Measurements from ENCODE around the gene TKT. TPM values are rescaled to one million over a fixed set of nuclear protein-coding genes. Genes with fewer than 3 reads are reported as not detected.

Gene TKT
- total RNA-seq, 1 experiment from 2014 or later = 634 TPM

- Histone ChIP-seq H3K27ac (ENCODE audit: low read depth, low read length) (no peak overlapping the region), H4K20me1 (ENCODE audit: insufficient read depth) (no peaks in the 10 kb centered on the region), H3K9me3 (ENCODE audit: control insufficient read depth in 1 of 2, insufficient read depth in 1 of 2, low read depth in 1 of 2, low read length in 2 of 2) (no peaks in the 10 kb centered on the region), H3K27me3 (ENCODE audit: insufficient read depth, low read length) (no peaks in the 10 kb centered on the region), H3K9ac (ENCODE audit: low read length) (no peak overlapping the region), H3K4me1 (ENCODE audit: control insufficient read depth in 1 of 2, insufficient read depth in 2 of 2, low read length in 2 of 2) (no peaks in the 10 kb centered on the region), H3K4me3 (replicated peaks in 1 of 2; ENCODE audit: low read depth in 1 of 2, low read length in 2 of 2) (no peak overlapping the region), H2AFZ (ENCODE audit: low read depth, low read length, poor library complexity, severe bottlenecking) (no peak overlapping the region), H3K9me2 (ENCODE audit: insufficient read depth) (no peaks in the 10 kb centered on the region), H3K36me3 (ENCODE audit: control insufficient read depth in 1 of 2, insufficient read depth in 2 of 2, low read length in 2 of 2) (peaks cover 8 to 19% of the 10 kb centered on the region in 2 experiments), H3K4me2 (ENCODE audit: low read length) (no peak overlapping the region), H3K79me2 (ENCODE audit: insufficient read depth, low read length) (no peaks in the 10 kb centered on the region)
- RAD21 ChIA-PET (ENCODE audit: low non-redundant PET in 1 of 2, low total read pairs in 2 of 2, uncharacterized antibody in 2 of 2, unreplicated experiment in 2 of 2) = no interaction called here
- CTCF ChIA-PET = no interaction called here
- DNase-seq (ENCODE audit: low read depth, low spot score) (no peak), ATAC-seq (no peak)
- POLR2A ChIA-PET = no interaction called here
- BruUV-seq (replicated peaks) = no TSS peak
- no peak for TF ChIP-seq ZFX (IDR thresholded peaks at IDR 0.05)
- no peak for TF ChIP-seq ZBTB33 (IDR thresholded peaks at IDR 0.05; ENCODE audit: extremely low read depth, insufficient replicate concordance, low read length)
- TF ChIP-seq FOSL1 (IDR thresholded peaks at IDR 0.05; ENCODE audit: low read depth) = no peak
- no peak for TF ChIP-seq EZH2 (IDR thresholded peaks at IDR 0.05)
- TF ChIP-seq SP1 (IDR thresholded peaks at IDR 0.05; ENCODE audit: low read depth) = no peak
- no peak for TF ChIP-seq RAD21 (IDR thresholded peaks at IDR 0.05; ENCODE audit: low read depth)
- no peak for TF ChIP-seq SIN3A (IDR thresholded peaks at IDR 0.05; ENCODE audit: low read depth)
- TF ChIP-seq MAX (IDR thresholded peaks at IDR 0.05) = no peak
- TF ChIP-seq ATF3 (IDR thresholded peaks at IDR 0.05) = no peak
- TF ChIP-seq EZH2phosphoT487 (IDR thresholded peaks at IDR 0.05; ENCODE audit: borderline replicate concordance) = no peak
- TF ChIP-seq CTCF (IDR thresholded peaks at IDR 0.05 in 2 of 3, conservative IDR thresholded peaks at IDR 0.05 in 1 of 3; ENCODE audit: borderline replicate concordance in 1 of 3, insufficient read depth in 1 of 3, low read depth in 2 of 3, low read length in 2 of 3) = no peak
- no peak for TF ChIP-seq ELF1 (IDR thresholded peaks at IDR 0.05; ENCODE audit: borderline replicate concordance, low read depth)
- no peak for TF ChIP-seq POLR2A (IDR thresholded peaks at IDR 0.05; ENCODE audit: borderline replicate concordance, extremely low read depth, insufficient read depth, insufficient read length)
- TF ChIP-seq REST (IDR thresholded peaks at IDR 0.05; ENCODE audit: low read depth) = no peak
- TF ChIP-seq SRF (IDR thresholded peaks at IDR 0.05; ENCODE audit: low read depth) = no peak
- no peak for TF ChIP-seq POLR2AphosphoS5 (IDR thresholded peaks at IDR 0.05; ENCODE audit: low read depth, low read length)
- no peak for TF ChIP-seq ZNF274 (IDR thresholded peaks at IDR 0.05; ENCODE audit: low read depth, low read length)
- TF ChIP-seq JUND (IDR thresholded peaks at IDR 0.05) = no peak
- intact Hi-C loops (cut with micrococcal nuclease) = no loop called here
Observed at GRCh38 chr3:53185761-53186465, 69.9 kb downstream of the TKT start.

All from HCT116 (cell line).